HEK293T (cell line): ENCODE data around the gene ZNF780B.

ENCODE experiments used
- BHLHE40 ChIP-seq: fragments of 450-650 bp; IDR thresholded peaks from 2 replicates; pipeline ENCODE4 v1.6.1; 2016; ENCODE audit warnings: mild to moderate bottlenecking, moderate library complexity, borderline replicate concordance
- ELF4 ChIP-seq: fragments of 450-650 bp; IDR thresholded peaks from 2 replicates; pipeline ENCODE4 v1.6.1; 2017; ENCODE audit warnings: antibody characterized with exemption
- FOXA1 ChIP-seq: fragments of 450-650 bp; IDR thresholded peaks from 2 replicates; pipeline ENCODE4 v1.6.1; 2016; ENCODE audit warnings: mild to moderate bottlenecking
- FOXK2 ChIP-seq: fragments of 450-650 bp; IDR thresholded peaks from 2 replicates; pipeline ENCODE4 v1.6.1; 2016; ENCODE audit warnings: mild to moderate bottlenecking
- FOXM1 ChIP-seq: fragments of 450-650 bp; IDR thresholded peaks from 2 replicates; pipeline ENCODE4 v1.6.1; 2017; ENCODE audit warnings: mild to moderate bottlenecking, borderline replicate concordance
- HDGF ChIP-seq: fragments of 450-650 bp; IDR thresholded peaks from 2 replicates; pipeline ENCODE4 v1.6.1; 2017; ENCODE audit warnings: antibody characterized with exemption, borderline replicate concordance
- L3MBTL2 ChIP-seq: fragments of 450-650 bp; conservative IDR thresholded peaks from 2 replicates; pipeline ENCODE4 v1.6.1; 2016; ENCODE audit warnings: mild to moderate bottlenecking
- LEF1 ChIP-seq: fragments of 450-650 bp; IDR thresholded peaks from 2 replicates; pipeline ENCODE4 v1.6.1; 2017; ENCODE audit warnings: mild to moderate bottlenecking, borderline replicate concordance
- SP1 ChIP-seq: fragments of 450-650 bp; IDR thresholded peaks from 2 replicates; pipeline ENCODE4 v1.6.1; 2017
- SUZ12 ChIP-seq: fragments of 450-650 bp; IDR thresholded peaks from 2 replicates; pipeline ENCODE4 v1.6.1; 2016; ENCODE audit warnings: mild to moderate bottlenecking
- TARDBP ChIP-seq: fragments of 450-650 bp; IDR thresholded peaks from 2 replicates; pipeline ENCODE4 v1.6.1; 2016
- TF ChIP-seq, protein P1 (sequence below): fragments of 450-650 bp; IDR thresholded peaks from 2 replicates; pipeline ENCODE4 v1.6.1; 2016

DNA sequence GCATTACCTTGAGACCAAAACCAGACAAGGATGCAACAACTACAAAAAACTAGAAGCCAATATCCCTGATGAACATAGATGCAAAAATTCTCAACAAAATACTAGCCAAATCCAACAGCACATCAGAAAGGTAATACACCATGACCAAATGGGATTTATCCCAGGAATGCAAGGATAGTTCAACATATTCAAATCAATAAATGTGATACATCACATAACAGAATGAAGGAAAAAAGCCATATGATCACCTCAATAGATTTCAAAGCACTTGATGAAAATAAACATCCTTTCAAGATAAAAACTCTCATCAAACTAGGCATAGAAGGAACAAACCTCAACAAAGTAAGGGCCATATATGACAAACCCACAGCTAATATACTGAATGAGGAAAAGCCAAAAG lies 69.4 kb downstream of the ZNF780B start:
- no peak for TF ChIP-seq SUZ12
- no peak for TF ChIP-seq HDGF
- TF ChIP-seq ELF4: no peak
- TF ChIP-seq, protein P1, sequence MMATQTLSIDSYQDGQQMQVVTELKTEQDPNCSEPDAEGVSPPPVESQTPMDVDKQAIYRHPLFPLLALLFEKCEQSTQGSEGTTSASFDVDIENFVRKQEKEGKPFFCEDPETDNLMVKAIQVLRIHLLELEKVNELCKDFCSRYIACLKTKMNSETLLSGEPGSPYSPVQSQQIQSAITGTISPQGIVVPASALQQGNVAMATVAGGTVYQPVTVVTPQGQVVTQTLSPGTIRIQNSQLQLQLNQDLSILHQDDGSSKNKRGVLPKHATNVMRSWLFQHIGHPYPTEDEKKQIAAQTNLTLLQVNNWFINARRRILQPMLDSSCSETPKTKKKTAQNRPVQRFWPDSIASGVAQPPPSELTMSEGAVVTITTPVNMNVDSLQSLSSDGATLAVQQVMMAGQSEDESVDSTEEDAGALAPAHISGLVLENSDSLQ: no peak
- TF ChIP-seq FOXK2: no peak
- no peak for TF ChIP-seq LEF1
- no peak for TF ChIP-seq SP1
- TF ChIP-seq BHLHE40: no peak
- no peak for TF ChIP-seq FOXA1
- TF ChIP-seq L3MBTL2: no peak
- no peak for TF ChIP-seq FOXM1
- no peak for TF ChIP-seq TARDBP
